ENCODE results near the gene CPS1.

DNA sequence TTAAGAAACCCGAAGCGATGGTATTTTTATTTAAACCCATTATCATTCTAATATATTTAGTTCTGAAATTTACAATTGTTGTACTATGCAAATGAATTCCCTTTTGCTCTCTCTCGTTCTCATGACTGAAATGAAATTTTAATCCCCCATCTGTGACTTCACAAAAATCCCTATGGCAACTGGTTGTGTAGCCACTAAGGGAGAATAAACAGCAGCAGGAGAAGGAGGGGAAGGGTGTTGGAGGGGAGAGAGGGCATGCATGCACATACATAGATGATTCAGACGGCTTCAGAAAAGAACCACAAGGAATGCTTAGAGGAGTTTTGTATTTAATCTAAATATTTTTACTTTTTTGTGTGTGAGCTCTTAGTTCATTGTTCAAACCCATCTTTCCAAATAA, 36.8 kb downstream of the CPS1 start:
- TF ChIP-seq, protein P1, sequence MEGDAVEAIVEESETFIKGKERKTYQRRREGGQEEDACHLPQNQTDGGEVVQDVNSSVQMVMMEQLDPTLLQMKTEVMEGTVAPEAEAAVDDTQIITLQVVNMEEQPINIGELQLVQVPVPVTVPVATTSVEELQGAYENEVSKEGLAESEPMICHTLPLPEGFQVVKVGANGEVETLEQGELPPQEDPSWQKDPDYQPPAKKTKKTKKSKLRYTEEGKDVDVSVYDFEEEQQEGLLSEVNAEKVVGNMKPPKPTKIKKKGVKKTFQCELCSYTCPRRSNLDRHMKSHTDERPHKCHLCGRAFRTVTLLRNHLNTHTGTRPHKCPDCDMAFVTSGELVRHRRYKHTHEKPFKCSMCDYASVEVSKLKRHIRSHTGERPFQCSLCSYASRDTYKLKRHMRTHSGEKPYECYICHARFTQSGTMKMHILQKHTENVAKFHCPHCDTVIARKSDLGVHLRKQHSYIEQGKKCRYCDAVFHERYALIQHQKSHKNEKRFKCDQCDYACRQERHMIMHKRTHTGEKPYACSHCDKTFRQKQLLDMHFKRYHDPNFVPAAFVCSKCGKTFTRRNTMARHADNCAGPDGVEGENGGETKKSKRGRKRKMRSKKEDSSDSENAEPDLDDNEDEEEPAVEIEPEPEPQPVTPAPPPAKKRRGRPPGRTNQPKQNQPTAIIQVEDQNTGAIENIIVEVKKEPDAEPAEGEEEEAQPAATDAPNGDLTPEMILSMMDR (IDR thresholded peaks at IDR 0.05): no peak
- TF ChIP-seq POLR2A (IDR thresholded peaks at IDR 0.05): no peak
